ENCODE data around the gene TYK2. TPM values are rescaled to one million over a fixed set of nuclear protein-coding genes. Genes with fewer than 3 reads are reported as not detected.

The TYK2 gene
- total and polyA plus RNA-seq, 9 of the 15 experiments (the other 6 are each of a cell fraction or from before 2014, with no cell fraction given) = 15.0 to 182 (median 85.9) TPM

DNA sequence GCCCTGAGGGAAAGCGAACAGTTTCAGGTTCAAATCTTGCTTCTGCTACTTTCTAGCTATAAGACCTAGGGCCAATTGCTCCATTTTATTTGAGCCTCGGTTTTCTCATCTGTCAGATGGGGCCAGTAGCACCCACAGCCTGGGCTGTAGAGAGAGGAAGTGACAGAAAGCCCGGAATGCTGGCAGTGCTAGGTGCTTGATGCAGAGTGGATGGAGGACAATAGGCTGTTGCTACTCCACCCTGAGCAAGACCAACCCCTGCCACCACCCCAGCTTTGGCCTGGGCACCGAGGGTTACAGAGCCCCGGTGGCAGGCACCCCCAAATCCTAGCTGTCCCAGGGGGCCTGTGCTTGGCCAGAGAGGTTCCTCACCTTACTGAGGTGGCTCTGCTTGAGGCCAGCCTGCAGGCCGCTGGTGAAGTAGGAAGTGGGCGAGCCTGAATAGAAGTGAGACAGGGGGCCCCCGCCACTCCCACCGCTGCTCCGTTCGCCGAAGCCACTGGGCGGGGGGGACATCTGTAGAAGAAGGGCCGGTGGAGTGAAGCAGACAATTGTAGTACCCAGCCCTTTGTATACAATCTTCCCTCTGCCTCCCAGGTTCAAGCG, 62.4 kb downstream of the TYK2 start:
- no TSS peak for BruUV-seq (replicated peaks)
- in situ Hi-C loops (cut with MboI) = no loop called here
- Histone ChIP-seq H3K4me3 (no peak overlapping the region), H4K20me1 (replicated peaks; ENCODE audit: control insufficient read depth, insufficient read depth, low read length) (0 out of 2 replicates have a peak, but pooled peaks cover 8% of the 10 kb centered on the region), H2AFZ (ENCODE audit: low read depth, low read length) (no peak overlapping the region), H3K4me2 (ENCODE audit: insufficient read depth, low read length) (no peak overlapping the region), H3K9ac (ENCODE audit: insufficient read depth in 1 of 2, low read depth in 2 of 2, low read length in 2 of 2) (peak overlapping the region in 1 of 2 experiments; percentile 50; a peak in 2 of 4 replicates), H3K27me3 (ENCODE audit: control insufficient read depth in 2 of 2, insufficient read depth in 2 of 2, low read length in 2 of 2) (no peaks in the 10 kb centered on the region), H3K36me3 (ENCODE audit: control insufficient read depth, insufficient read depth, low read length) (peaks cover 80% of the 10 kb centered on the region; the same call in 2 of the 3 replicates), H3K27ac (ENCODE audit: extremely low read depth, low read depth, low read length) (no peak overlapping the region), H3K79me2 (ENCODE audit: control insufficient read depth, insufficient read depth, low read length) (peaks cover 23% of the 10 kb centered on the region), H3K9me1 (ENCODE audit: control insufficient read depth, insufficient read depth, low read length) (no peaks in the 10 kb centered on the region), H3K9me3 (replicated peaks; ENCODE audit: control insufficient read depth, insufficient read depth, low read depth, low read length) (no peaks in the 10 kb centered on the region), H3K4me1 (replicated peaks in 1 of 2; ENCODE audit: control insufficient read depth in 2 of 2, insufficient read depth in 2 of 2, low read length in 2 of 2) (peaks cover 16 to 64% of the 10 kb centered on the region in 2 experiments)
- WGBS (ENCODE audit: insufficient coverage, low coverage, missing lambda C conversion rate) = 92% methylated on average over 15 of the region's 15 CpGs
- intact Hi-C loops (cut with micrococcal nuclease) = no loop called here
- TF ChIP-seq C11orf30 (IDR thresholded peaks at IDR 0.05; ENCODE audit: low read depth) = no peak
- TF ChIP-seq ZNF79 (CRISPR knock-in tag; IDR thresholded peaks at IDR 0.05; ENCODE audit: low read depth) = no peak
- no peak for TF ChIP-seq TFAP4 (CRISPR knock-in tag; IDR thresholded peaks at IDR 0.05; ENCODE audit: borderline replicate concordance)
- 0 out of 4 replicates have a peak, but pooled peaks of 1 of the 2 experiments have one; percentile 33 for TF ChIP-seq KDM1A (IDR thresholded peaks at IDR 0.05)
- TF ChIP-seq SPI1 (IDR thresholded peaks at IDR 0.05; ENCODE audit: borderline replicate concordance, low read depth, low read length) = peak; percentile 55; the same call in 1 of the 2 replicates
- TF ChIP-seq HOXB6 (CRISPR knock-in tag; IDR thresholded peaks at IDR 0.05; ENCODE audit: borderline replicate concordance) = no peak
- peak; percentile 45; the same call in 1 of the 2 replicates for TF ChIP-seq BCOR (IDR thresholded peaks at IDR 0.05)
- TF ChIP-seq CREB3L1 (IDR thresholded peaks at IDR 0.05; ENCODE audit: borderline replicate concordance, low read depth) = no peak
- TF ChIP-seq ADNP (tag; IDR thresholded peaks at IDR 0.05) = peak; percentile 59; the same call in 1 of the 2 replicates
- TF ChIP-seq FOXJ3 (CRISPR knock-in tag; IDR thresholded peaks at IDR 0.05) = no peak
- peak; percentile 71 for TF ChIP-seq RBM25 (IDR thresholded peaks at IDR 0.05; ENCODE audit: low read depth, low read length, severe bottlenecking)
- ChIA-PET CTCF (ENCODE audit: low intra/inter-chr PET ratio) (no interaction called here), POLR2A (interaction anchor here (0.6 to 3.3 kb wide), 5 partner anchors 7 to 18 kb away, joined by 3 to 19 read pairs (median 7); no protein-coding TSS in a partner anchor)
- FAIRE-seq = no peak
- ATAC-seq = no peak
- DNase-seq (ENCODE audit: extremely low read depth in 1 of 4, low spot score in 3 of 4) = no peak

All from K562 (cell line).